Loucy (cell line): ENCODE results near the gene DSCAM.

Experiments used
- H2AFZ ChIP-seq: fragments of 200-600 bp; sonication (generic); 2 replicates; pipeline ENCODE4 v1.6.0; 2016; ENCODE audit warnings: antibody characterized with exemption, mild to moderate bottlenecking, low read length, moderate library complexity
- H3F3A ChIP-seq: fragments of 200-600 bp; 2 replicates; pipeline ENCODE4 v1.6.0; 2016; ENCODE audit warnings: antibody characterized with exemption, low read depth, mild to moderate bottlenecking
- H3K27me3 ChIP-seq: fragments of 200-600 bp; sonication (generic); 2 replicates; pipeline ENCODE4 v1.6.1; 2014; ENCODE audit warnings: low read length, mild to moderate bottlenecking; ENCODE audit not compliant: insufficient read depth, poor library complexity, severe bottlenecking
- H3K36me3 ChIP-seq: fragments of 200-600 bp; sonication (generic); 2 replicates; pipeline ENCODE4 v1.6.1; 2016; ENCODE audit warnings: low read length; ENCODE audit not compliant: insufficient read depth
- H3K4me1 ChIP-seq: fragments of 200-600 bp; sonication (generic); 2 replicates; pipeline ENCODE4 v1.5.1; 2014; ENCODE audit warnings: low read length, mild to moderate bottlenecking; ENCODE audit not compliant: insufficient read depth, poor library complexity, severe bottlenecking
- H3K4me2 ChIP-seq: fragments of 200-600 bp; sonication (generic); 2 replicates; pipeline ENCODE4 v1.6.0; 2014; ENCODE audit warnings: antibody characterized with exemption, low read length, low read depth, mild to moderate bottlenecking; ENCODE audit not compliant: poor library complexity, severe bottlenecking
- H3K4me3 ChIP-seq: fragments of 200-600 bp; sonication (generic); 2 replicates; pipeline ENCODE4 v1.5.1; 2014; ENCODE audit warnings: low read length, mild to moderate bottlenecking, mixed read lengths; ENCODE audit not compliant: poor library complexity, severe bottlenecking
- H3K79me2 ChIP-seq: fragments of 200-600 bp; sonication (generic); 2 replicates; pipeline ENCODE4 v1.6.1; 2014; ENCODE audit warnings: low read length; ENCODE audit not compliant: insufficient read depth
- H3K9ac ChIP-seq: fragments of 200-600 bp; sonication (generic); 2 replicates; pipeline ENCODE4 v1.6.0; 2014; ENCODE audit warnings: mild to moderate bottlenecking, low read depth, low read length, moderate library complexity; ENCODE audit not compliant: poor library complexity, severe bottlenecking
- H3K9me2 ChIP-seq: fragments of 200-600 bp; sonication (generic); replicated peaks from 2 replicates; pipeline ENCODE4 v1.6.1; 2016; ENCODE audit warnings: low read depth, low read length, mixed read lengths
- H3K9me3 ChIP-seq: fragments of 200-600 bp; sonication (generic); 2 replicates; pipeline ENCODE4 v1.6.1; 2014; ENCODE audit warnings: mild to moderate bottlenecking, antibody characterized with exemption, low read length, low read depth; ENCODE audit not compliant: insufficient read depth
- H4K20me1 ChIP-seq: fragments of 200-600 bp; sonication (generic); 2 replicates; pipeline ENCODE4 v1.6.0; 2014; ENCODE audit warnings: antibody characterized with exemption, low read length, mild to moderate bottlenecking; ENCODE audit not compliant: insufficient read depth, poor library complexity, severe bottlenecking
- CTCF ChIP-seq: fragments of 200-600 bp; sonication (generic); conservative IDR thresholded peaks from 2 replicates; pipeline ENCODE4 v1.5.1; 2014; ENCODE audit warnings: mild to moderate bottlenecking, antibody characterized with exemption, low read length
- EZH2phosphoT487 ChIP-seq: fragments of 200-600 bp; IDR thresholded peaks from 2 replicates; pipeline ENCODE4 v1.6.1; 2018; ENCODE audit warnings: antibody characterized with exemption, mild to moderate bottlenecking, moderate library complexity, borderline replicate concordance

The DSCAM gene

GRCh38 chr21:40556442-40556968 lies 290.5 kb downstream of the DSCAM start:
- Histone ChIP-seq H3K9me3 (no peaks in the 10 kb centered on the region), H3K9ac (no peak overlapping the region), H3K27me3 (no peaks in the 10 kb centered on the region), H2AFZ (no peak overlapping the region), H3K4me2 (no peak overlapping the region), H3K36me3 (no peaks in the 10 kb centered on the region), H4K20me1 (no peaks in the 10 kb centered on the region), H3K79me2 (no peaks in the 10 kb centered on the region), H3K4me1 (no peaks in the 10 kb centered on the region), H3F3A (no peaks in the 10 kb centered on the region), H3K9me2 (no peaks in the 10 kb centered on the region), H3K4me3 (no peak overlapping the region)
- TF ChIP-seq EZH2phosphoT487 = no peak
- no peak for TF ChIP-seq CTCF

- Histone ChIP-seq H3K27me3 (no peaks in the 10 kb centered on the region), H3K4me3 (no peak overlapping the region), H3K4me1 (no peaks in the 10 kb centered on the region), H3F3A (no peaks in the 10 kb centered on the region), H3K9ac (no peak overlapping the region), H4K20me1 (no peaks in the 10 kb centered on the region), H3K4me2 (no peak overlapping the region), H3K79me2 (no peaks in the 10 kb centered on the region), H3K9me2 (no peaks in the 10 kb centered on the region), H3K9me3 (no peaks in the 10 kb centered on the region), H2AFZ (no peak overlapping the region), H3K36me3 (no peaks in the 10 kb centered on the region)
- TF ChIP-seq CTCF (no peak), EZH2phosphoT487 (no peak)
Measured at GRCh38 chr21:40555021-40555528, 291.9 kb downstream of the DSCAM start.

- H3K27me3 ChIP-seq = no peaks in the 10 kb centered on the region
- no peak for TF ChIP-seq EZH2phosphoT487
- TF ChIP-seq CTCF = no peak
- no peaks in the 10 kb centered on the region for H3K36me3 ChIP-seq
- H3K79me2 ChIP-seq = no peaks in the 10 kb centered on the region
- no peak overlapping the region for H3K9ac ChIP-seq
- 0 out of 2 replicates have a peak, but pooled peaks cover 4% of the 10 kb centered on the region for H3K9me3 ChIP-seq
- no peak overlapping the region for H3K4me2 ChIP-seq
- H4K20me1 ChIP-seq = no peaks in the 10 kb centered on the region
- no peak overlapping the region for H2AFZ ChIP-seq
- H3F3A ChIP-seq = no peaks in the 10 kb centered on the region
- no peak overlapping the region for H3K4me3 ChIP-seq
- no peaks in the 10 kb centered on the region for H3K4me1 ChIP-seq
- no peaks in the 10 kb centered on the region for H3K9me2 ChIP-seq
Measured at GRCh38 chr21:40553781-40554180, 293.2 kb downstream of the DSCAM start.
